Stimulated activated CD4-positive, alpha-beta T cell treated with anti-CD3 and anti-CD28 coated beads, Interleukin-2, amount 100 ng/mL, for 24 hours (primary cell): ENCODE measurements around the gene DENND1A.

Experiments used
- DNase-seq, 2 donors: peaks; one replicate each; pipeline ENCODE4 v3.0.0-alpha.2; 2020

Gene DENND1A

GRCh38 chr9:123472862-123473614 is 456.9 kb downstream of the DENND1A start:
- no peak for DNase-seq

GRCh38 chr9:123471843-123472570 is 457.9 kb downstream of the DENND1A start:
- DNase-seq: no peak

- no peak for DNase-seq
These were observed 458.7 kb downstream of the DENND1A start for GRCh38 chr9:123470991-123471770.

- no peak for DNase-seq
These were observed 459.7 kb downstream of the DENND1A start for GRCh38 chr9:123470121-123470782.

- no peak for DNase-seq
These were observed 460.6 kb downstream of the DENND1A start for GRCh38 chr9:123469282-123469681.

GRCh38 chr9:123468541-123468940 is 461.4 kb downstream of the DENND1A start:
- DNase-seq: no peak

- DNase-seq: no peak
These were observed 464.6 kb downstream of the DENND1A start for GRCh38 chr9:123465304-123465703.

- no peak for DNase-seq
These were observed 469.8 kb downstream of the DENND1A start for GRCh38 chr9:123460091-123460490.

- no peak for DNase-seq
These were observed 472.3 kb downstream of the DENND1A start for GRCh38 chr9:123457583-123457982.

GRCh38 chr9:123456011-123456410 is 473.9 kb downstream of the DENND1A start:
- DNase-seq: no peak

GRCh38 chr9:123455187-123455586 is 474.7 kb downstream of the DENND1A start:
- DNase-seq: no peak

GRCh38 chr9:123454361-123454760 is 475.6 kb downstream of the DENND1A start:
- DNase-seq: no peak

GRCh38 chr9:123453831-123454321 is 476.1 kb downstream of the DENND1A start:
- DNase-seq: no peak

- DNase-seq: no peak
These were observed 476.8 kb downstream of the DENND1A start for GRCh38 chr9:123453076-123453667.

GRCh38 chr9:123450996-123451395 is 478.9 kb downstream of the DENND1A start:
- no peak for DNase-seq

GRCh38 chr9:123450098-123450770 is 479.7 kb downstream of the DENND1A start:
- DNase-seq: no peak

- DNase-seq: no peak
These were observed 481.8 kb downstream of the DENND1A start for GRCh38 chr9:123447934-123448646.

- no peak for DNase-seq
These were observed 483.8 kb downstream of the DENND1A start for GRCh38 chr9:123445981-123446610.

GRCh38 chr9:123445116-123445515 is 484.8 kb downstream of the DENND1A start:
- no peak for DNase-seq

- DNase-seq: no peak
These were observed 488.2 kb downstream of the DENND1A start for GRCh38 chr9:123441769-123442168.

- DNase-seq: no peak
These were observed 489.7 kb downstream of the DENND1A start for GRCh38 chr9:123440256-123440655.
